Measurements from ENCODE around the gene RGS19. TPM values are rescaled to one million over a fixed set of nuclear protein-coding genes. Genes with fewer than 3 reads are reported as not detected.

Gene RGS19
- total and polyA plus RNA-seq, 2 of the 8 experiments (the other 6 are each of a cell fraction or from before 2014, with no cell fraction given), result 12.7 to 16.8 TPM

- TF ChIP-seq CHD7 (IDR thresholded peaks at IDR 0.05; ENCODE audit: insufficient replicate concordance, low read length), result no peak
- no peak for TF ChIP-seq RXRA (IDR thresholded peaks at IDR 0.05; ENCODE audit: insufficient read depth, low read depth, low read length)
- no peak for TF ChIP-seq KDM1A (IDR thresholded peaks at IDR 0.05; ENCODE audit: borderline replicate concordance, low read length)
- TF ChIP-seq GABPA (IDR thresholded peaks at IDR 0.05; ENCODE audit: borderline replicate concordance, insufficient read depth, low read length), result no peak
- no peak for TF ChIP-seq EZH2 (IDR thresholded peaks at IDR 0.05; ENCODE audit: low read depth, low read length, severe bottlenecking)
- TF ChIP-seq NRF1 (IDR thresholded peaks at IDR 0.05; ENCODE audit: low read depth, low read length), result no peak
- TF ChIP-seq POU5F1 (IDR thresholded peaks at IDR 0.05; ENCODE audit: low read depth, low read length), result no peak
These were observed 48.8 kb downstream of the RGS19 start (continued) for GRCh38 chr20:64030371-64031134.
